ENCODE data around the gene ARMCX5.

The ARMCX5 gene

DNA sequence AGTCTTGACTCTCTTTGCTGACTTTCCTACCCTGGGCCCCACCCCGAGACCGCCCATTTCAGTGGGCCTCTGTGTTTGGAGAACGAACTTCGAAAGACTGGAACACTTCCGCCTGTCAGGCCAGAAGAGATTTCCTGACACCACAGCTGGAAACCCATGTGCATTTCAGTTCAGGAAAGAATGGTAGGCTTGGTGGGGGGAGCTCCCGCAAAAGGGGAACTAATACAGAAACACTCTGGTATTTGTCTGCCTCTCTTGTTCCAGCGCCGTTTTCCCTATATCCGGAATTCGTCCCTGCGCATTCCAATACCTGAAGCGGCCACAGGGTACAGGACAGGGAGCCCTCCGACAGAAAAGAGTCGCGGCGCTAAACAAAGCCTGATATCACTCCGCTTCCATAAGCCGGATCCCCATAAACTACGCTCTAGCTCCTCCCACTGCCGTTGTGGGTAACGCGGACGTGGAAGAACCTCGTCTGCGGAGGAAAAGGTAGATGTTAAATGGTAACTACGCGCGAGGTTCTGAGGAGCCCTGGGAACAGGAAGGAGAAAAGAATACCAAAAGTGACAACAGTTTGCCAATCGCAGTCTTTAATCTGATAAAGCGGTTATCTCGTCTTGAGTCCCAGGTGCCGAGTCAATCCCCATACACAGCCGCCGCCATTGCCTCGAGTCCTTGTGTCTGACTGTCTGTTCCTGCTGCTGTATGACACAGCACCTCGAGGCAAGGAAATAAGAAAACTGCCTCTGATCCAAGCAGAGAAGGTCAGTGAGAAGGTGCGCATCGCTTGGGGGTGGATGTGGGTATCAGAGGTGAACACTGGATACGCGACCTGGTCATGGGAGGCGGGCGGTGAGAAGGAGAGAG lies at the start of gene ARMCX5:
Gene ARMCX5, plus strand, starts transcription at position 432 of the 867 bp plus-strand sequence. CDS start 2,627 bp downstream, outside the sequence.
- peak; percentile 78 for DNase-seq

DNA sequence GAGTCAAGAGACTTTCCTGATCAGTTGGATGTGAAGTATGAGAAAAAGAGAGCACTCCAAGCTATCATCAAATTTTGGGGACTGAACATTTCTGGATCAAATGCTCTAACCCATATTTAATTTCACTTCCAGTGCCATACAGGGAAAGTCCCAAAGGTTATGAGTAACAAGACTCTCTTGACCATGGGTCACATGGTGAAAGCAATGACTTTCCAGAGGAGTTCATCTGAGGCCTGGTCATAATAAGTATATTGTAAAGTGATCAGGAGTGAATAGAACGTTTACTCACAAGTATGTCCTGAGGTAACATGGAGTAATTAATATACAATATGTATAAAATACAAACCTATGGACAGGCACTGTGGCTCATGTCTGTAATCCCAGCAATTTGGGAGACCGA lies 40.7 kb upstream of the ARMCX5 start:
- DNase-seq = no peak

DNA sequence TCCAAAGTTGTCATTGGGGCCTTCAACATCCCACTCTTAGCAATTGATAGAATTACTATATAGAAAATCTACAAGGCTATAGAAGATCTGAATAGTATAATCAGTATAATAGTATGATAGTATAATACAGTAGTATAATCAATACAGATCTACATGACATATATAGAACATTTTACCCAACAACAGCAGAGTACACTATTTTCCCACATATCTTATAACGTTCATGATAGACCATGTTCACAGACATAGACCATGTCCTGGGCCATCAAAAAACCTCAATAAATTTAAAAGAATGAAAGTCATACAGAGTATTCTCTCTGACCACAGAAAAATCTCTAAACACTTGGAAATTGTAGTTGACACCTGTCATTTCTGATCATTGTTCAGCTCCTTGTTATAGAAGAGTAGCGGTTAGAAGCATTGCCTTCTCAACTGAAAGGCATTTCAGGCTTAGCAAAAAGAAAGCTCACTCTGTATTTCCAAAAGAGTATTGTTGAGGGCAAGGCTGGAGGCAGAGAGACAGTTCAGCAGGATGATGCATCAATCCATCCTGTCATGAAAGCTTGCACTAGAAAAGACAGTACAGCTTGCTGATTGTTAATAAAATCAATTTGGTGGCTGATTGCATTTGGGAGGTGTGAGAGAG lies 38.8 kb upstream of the ARMCX5 start:
- no peak for DNase-seq

DNA sequence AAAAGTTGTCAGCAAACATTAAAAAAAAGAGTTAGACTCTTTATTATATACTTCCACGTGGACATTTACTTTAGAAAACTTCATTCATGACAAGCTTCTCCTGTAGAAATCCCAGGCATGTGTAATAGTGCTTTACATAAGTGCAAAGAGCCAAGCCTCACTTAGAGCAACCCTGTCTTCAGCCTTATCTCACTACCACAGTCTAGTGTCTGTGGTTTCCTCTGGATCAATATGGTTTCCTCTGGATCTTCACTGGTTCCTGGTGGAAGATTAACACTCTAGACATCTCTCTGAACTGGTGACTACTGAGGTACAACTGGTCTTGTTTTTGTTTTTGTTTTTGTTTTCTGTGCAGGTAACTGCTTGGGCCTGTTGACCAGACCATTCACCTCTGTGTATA lies 18.4 kb upstream of the ARMCX5 start:
- DNase-seq = no peak

DNA sequence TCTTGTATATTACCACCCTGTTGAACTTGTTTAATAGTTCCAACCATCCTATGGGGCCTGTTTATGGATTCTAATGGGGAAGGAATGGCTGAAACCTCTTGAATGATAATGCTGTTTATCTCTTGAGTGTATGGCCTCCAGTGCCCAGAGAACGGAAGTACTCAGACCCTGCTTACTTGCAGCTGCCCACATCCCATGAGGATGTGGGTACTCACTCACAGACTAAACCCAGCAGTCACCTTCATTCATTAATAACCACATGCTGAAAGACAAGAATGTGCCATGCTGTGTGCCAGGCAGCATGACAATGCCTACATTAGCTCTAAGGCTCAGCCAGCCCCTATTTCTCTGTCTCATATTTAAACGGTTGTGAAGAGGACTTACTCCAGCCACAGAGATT lies 5.9 kb upstream of the ARMCX5 start:
- no peak for DNase-seq

DNA sequence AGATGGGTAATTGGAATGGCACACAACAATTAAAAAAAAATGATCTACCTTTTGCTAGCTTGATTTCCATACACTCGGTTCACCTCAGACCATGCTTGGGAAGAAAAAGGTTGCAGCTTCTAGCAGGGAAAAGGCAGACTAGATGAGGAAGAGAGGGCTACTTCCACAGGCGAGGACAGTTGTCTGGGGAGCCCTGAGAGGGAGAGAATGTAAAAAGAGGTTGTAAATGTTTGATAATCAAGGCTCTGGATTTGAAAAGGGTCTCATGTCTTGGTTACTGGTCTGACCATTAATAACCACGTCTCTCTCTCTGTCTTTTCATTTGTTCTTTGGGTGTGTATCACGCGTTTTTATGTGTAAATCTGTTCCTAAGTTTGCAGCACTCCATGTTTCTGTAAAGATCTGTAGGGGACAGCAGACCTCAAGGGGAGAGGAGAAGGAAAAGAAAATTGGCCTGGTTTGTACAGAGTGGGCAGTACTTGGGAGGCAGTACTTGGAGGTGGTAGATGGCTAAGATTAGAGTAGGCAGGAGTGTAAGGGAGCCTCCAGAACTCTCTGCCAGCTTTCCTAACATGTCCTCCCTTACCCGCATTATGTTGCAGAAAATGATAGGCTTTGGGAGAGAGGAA lies 750 bp downstream of the ARMCX5 start:
- DNase-seq = no peak

DNA sequence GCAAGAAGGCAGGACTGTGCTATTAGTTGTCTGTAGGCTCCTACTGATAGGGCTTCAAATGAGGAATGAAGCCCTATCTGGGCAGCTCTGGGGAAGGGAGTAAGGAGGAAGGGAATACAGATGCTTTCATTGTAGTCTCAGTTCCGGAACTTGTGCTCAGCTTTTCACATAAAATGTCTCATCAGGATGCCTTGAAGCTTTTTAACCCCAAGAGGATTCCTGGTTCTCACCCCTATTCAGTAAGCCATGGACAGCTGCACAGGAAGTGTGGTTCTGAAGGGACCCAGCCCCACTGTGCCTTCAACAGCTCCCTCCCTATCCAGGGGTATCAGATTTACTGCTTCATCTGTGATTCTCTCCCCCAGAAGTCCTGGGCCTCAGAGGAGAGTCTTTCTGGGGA lies 5.0 kb downstream of the ARMCX5 start:
- no peak for DNase-seq

DNA sequence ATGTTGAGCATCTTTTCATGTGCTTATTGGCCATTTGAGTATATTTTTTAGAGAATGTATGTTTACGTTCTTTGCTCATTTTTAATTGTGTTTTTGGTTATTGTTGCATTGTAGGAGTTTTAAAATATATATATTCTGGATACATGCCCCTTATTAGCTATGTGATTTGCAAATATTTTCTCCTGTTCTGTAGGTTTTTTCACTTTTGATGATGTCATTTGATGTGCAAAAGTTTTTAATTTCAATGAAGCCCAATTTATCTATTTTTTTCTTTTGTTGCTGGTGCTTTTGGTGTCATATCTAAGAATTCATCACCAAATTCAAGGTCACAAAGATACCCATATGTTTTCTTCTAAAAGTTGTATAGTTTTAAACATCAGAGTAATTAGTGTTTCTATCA lies 6.8 kb downstream of the ARMCX5 start:
- DNase-seq = no peak

DNA sequence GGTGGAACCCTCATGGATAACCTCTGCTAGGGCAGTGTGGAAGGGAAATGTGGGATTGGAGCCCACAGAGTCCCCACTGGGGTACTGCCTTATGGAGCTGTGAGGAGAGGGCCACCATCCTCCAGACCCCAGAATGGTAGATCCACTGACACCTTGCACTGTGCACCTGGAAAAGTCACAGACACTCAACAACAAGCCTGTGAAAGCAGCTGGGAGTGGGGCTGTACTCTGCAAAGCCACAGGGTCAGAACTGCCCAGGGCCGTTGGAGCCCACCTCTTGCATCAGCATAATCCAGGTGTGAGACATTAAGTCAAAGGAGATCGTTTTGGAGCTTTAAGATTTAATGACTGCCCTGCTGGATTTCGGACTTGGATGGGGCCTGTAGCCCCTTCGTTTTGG lies 11.6 kb downstream of the ARMCX5 start:
- DNase-seq = no peak

DNA sequence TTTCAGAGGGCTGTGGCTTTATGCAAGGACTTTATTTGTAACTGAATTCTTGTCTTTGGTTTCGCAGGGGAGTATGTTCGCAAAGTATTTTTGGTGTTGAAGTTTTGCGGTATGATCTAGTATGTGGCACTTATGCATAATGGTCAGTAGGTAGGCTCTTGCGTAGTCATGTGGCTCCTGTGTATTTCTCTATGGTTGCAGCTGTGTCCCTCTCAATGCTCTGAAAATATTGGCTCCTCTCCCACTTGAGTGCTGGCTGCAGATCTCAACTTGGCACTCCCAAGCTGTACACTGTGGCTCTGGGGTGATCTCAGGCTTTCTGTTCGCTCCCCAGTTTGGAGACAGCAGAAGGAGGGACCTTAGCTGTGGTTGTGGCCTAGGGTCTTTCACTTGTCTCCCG lies 24.8 kb downstream of the ARMCX5 start:
- DNase-seq = no peak

DNA sequence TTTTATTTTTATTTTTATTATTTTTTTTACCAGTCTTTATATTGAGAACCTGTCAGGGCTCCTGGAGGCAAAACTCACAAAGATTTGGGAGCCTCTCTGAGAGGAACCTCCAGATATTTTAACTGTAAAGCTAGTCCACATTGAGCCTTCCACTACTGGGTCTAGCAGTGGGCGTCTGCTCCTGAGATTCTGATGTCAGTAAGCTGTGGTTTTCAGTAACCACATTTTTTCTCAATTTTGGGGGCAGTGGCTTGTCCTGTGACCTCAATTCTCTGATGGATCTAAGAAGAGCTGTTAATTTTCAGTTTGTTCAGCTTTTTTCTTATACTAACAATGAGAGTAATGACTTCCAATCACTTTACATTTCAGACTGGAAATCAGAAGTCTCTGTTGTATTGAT lies 28.3 kb downstream of the ARMCX5 start:
- no peak for DNase-seq

DNA sequence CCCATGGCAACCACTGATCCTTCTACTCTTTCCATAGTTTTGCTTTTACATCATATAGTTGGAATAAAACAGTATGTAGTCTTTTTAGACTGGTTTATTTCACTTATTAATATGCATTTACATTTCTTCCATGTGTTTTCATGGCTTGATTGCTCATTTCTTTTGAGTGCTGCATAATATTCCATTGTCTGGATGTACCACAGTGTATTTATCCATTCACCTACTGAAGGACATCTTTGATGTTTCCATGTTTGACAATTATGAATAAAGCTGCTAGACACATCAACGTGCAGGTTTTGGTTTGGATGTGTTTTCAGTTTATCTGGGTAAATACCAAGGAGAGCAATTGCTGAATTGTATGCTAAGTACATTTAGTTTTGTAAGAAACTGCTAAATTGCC lies 38.2 kb downstream of the ARMCX5 start:
- DNase-seq = no peak

DNA sequence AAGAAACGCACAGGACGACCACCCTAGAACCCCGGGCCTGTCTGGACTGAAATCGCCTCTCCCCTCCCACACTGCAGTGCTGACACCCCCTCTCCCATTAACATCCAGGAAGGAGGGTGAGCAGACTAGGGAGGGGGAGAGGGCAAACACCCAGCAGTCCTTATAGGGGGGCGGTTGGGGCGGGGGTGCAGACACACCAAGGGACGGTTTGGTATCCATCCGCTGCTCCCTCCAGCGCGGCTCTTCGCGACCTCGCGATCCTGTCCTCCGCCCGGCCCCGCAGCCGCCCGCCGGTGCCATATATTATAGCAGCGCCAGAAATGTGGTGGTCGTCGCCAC lies 51.6 kb downstream of the ARMCX5 start:
- no peak for DNase-seq

DNA sequence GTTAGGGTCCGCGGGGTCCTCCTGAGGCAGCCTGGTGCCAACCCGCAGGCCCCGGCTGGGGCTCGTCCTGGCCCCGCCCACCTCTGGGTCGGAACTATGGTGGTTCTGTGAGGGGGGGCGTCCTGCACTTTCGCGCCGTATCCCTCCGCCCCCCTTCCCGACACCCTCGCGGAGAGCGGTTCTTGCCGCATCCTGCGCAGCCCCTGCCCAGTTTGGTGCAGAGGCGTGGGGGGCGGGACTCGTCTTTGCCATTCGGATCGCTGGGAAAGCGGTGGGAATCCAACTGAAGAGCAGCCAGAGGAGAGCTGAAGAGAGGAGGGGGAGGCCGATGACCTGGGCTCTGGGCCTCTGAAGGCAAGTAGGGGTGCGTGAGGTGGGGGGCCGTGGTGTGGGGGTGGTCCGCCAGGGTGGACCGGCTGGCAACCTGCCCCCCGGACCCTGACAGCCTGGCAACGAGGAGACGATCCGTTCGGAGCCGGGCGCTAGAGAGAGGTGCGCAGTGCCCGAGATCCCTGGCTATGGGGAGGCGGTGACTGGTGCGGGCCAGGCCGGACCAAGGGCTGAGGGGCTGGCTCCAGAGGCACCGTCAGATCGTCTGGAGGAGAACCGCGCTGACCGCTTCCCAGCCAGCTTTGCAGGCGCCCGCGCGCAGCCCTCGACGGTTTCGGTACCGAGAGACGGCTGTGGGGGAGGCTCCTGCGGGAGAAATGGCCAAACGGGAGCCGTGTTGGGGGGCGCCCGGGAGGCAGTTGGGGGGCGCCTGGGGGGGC lies 52.1 kb downstream of the ARMCX5 start, which contains the start of gene GPRASP1:
Gene GPRASP1, plus strand, starts transcription at position 242 of the 770 bp plus-strand sequence. CDS start 2,431 bp downstream, outside the sequence.
- DNase-seq = peak; percentile 71

DNA sequence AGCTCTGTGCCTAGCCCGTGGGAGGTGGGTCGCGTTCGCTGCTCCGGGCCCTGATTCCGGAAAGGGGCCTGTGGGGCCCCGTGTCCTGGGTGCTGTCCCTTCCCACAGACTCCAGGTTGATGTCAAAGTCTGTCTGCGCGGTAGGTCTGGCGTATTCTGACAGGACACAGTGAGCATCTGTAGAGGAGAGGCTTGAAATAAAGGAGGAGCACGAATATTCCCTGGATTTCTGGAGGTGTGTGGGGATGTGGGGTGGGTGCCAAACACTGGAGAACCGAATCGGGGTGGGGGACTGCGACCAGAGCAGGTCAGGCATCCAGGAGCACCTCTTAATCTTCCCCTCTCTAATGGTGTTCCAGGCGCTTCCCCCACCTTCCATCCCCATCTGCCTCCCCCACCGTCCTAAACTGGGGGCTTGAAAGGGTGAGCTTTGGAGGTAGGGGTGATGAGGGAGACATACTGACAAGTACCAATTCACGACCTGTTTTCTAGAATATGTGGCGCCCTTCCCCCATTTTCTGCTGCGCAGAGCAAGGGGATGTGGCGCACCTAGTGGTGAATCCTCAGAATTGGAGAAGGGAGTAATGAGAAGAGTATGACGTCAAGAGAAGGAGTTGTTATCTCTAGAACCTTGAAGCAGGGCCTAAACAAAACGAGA lies 52.8 kb downstream of the ARMCX5 start:
- peak; percentile 76 for DNase-seq

Data from CD4-positive, alpha-beta T cell treated with Interleukin-12 subunit alpha and Interleukin-12 subunit beta, for 1 hour (primary cell).